GM21423 (cell line): Measurements from ENCODE around the gene GSTM1.
"Not testable (repeated sequence)": the region's sequence is repeated elsewhere in the genome, so short reads cannot be mapped to it uniquely, and the experiment has no call there.

Experiments
- ATAC-seq: cut with Tn5 transposase; IDR thresholded peaks from one replicate; pipeline ENCODE4 v1.9.1; 2021; ENCODE audit warnings: mild to moderate bottlenecking, moderate library complexity; ENCODE audit not compliant: unreplicated experiment

Gene GSTM1

GRCh38 chr1:109695138-109695537 is 7.5 kb downstream of the GSTM1 start:
- ATAC-seq: not testable (repeated sequence)

DNA sequence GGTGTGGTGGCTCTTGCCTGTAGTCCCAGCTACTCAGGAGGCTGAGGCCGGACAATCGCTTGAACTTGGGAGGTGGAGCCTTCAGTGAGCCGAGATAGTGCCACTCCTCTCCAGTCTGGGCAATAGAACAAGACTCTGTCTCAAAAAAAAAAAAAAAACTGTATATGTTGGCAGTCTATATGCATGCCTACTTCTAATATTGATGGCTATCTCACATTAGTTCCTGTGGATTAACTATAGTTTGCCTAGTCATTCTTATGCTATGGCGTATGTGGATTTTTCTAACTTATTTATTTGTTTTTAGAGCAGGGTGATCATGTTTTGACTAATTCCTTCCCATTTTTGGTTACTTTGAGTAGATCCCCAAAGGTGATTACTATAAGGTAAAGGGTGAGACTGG is 9.4 kb downstream of the GSTM1 start:
- no peak for ATAC-seq

DNA sequence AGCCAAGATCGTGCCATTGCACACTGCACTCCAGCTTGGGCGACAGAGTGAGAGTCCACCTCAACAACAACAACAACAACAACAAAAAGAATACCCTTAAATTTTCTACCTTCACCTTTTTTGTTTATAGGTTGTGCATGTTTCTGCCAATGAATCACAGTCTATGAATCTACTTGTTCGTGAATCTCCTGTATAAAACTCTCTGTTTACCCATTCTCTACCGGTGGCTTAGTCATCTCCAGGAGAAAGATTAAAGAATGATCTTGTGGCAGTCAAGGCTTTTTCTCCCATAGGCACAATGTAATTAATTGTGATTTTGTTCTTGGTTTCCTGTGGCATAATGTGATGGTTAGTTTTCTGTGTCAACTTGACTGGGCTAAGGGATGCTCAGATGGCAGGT is 10.2 kb downstream of the GSTM1 start:
- not testable (repeated sequence) for ATAC-seq

- ATAC-seq: not testable (repeated sequence)
Measured at GRCh38 chr1:109702940-109703339, 15.3 kb downstream of the GSTM1 start.

DNA sequence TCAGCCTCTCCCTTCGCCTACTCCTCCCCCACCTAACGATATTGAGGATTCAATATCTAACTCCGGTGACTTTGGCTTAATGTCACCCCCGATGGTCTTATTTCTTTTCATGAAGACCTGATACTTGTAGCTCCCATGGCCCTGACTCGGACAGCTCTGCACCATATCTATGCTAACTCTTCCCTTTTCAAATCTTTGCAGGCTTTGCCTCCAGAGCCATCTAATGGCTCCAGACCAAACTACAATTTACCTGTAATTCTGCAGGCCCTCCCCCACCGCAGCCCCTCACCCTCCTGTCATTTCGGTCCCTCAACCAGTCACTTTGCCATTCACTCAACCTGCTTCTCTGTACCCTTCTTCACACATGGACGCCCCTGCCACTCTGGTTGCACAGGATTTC is 16.6 kb downstream of the GSTM1 start:
- no peak for ATAC-seq

DNA sequence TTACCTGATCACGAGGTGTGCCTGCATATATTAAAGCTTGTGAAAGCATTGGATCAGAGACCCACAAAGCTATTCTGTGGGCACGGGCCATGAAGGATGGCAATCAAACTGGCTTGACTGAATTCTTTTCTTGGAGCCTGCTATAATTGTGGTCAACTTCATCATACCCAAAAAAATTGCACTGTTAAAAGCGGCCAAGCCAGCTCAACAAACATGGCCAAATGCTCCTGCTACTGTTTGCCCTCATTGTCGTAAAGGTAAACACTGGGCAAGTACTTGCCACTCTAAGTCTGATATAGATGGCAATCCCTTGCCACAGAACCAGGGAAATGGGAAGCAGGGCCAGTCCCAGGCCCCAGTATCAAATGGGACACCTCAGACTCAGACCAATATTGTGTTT is 17.8 kb downstream of the GSTM1 start:
- ATAC-seq: no peak

GRCh38 chr1:109708949-109709348 is 21.3 kb downstream of the GSTM1 start:
- ATAC-seq: not testable (repeated sequence)

DNA sequence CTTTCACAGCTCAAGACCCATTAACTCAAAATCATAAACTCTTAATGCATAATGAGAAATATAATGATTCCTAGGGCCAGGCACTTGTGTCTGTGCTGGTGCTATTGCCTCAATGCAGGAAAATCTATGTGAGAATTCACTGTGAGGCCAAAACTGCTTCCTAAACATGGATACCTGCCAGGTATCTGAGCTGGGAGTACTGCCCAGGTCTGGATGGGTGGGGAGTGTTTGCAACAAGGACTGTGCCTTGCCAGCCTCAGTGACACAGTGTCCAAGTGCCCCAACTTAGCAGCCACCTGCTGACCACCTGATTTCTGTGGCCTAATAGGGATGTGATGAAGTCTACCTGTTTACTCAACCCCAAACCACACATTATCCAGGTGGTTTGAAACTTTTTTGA is 22.2 kb downstream of the GSTM1 start:
- ATAC-seq: not testable (repeated sequence)

DNA sequence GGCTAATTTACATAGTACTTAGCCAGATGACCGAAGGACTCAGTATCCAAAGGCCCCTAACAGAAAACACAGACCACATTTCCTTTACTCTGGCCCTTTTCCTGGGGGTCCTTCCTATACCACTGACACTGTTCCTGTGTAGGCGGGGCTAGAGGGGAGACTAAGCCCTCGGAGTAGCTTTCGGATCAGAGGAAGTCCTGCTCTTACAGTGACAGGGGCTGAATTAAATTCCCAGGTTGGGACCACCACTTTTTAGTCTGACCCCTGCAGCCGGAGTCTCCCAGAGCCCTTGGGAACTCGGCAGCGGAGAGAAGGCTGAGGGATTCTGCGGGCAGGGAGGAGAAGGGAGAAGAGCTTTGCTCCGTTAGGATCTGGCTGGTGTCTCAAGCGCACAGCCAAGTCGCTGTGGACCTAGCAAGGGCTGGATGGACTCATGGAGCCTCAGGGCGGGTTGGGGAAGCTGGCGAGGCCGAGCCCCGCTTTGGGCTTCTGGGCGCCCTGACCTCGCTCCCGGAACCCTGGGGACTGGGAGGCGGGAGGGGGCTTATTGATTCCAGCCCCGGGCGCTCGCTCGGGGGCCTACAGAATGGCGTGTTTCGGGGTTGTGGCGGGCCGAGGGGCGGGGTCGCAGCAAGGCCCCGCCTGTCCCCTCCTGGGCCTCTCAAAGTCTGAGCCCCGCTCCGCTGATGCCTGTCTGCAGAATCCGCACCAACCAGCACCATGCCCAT is 24.1 kb downstream of the GSTM1 start, which contains the start of gene GSTM5:
Gene GSTM5, plus strand, starts transcription at position 659 of the 728 bp plus-strand sequence. Its CDS starts 62 bp downstream, at position 721.
- not testable (repeated sequence) for ATAC-seq

- ATAC-seq: no peak
Measured at GRCh38 chr1:109712321-109712864, 24.8 kb downstream of the GSTM1 start.

- ATAC-seq: no peak
Measured at GRCh38 chr1:109713636-109714035, 26.0 kb downstream of the GSTM1 start.

DNA sequence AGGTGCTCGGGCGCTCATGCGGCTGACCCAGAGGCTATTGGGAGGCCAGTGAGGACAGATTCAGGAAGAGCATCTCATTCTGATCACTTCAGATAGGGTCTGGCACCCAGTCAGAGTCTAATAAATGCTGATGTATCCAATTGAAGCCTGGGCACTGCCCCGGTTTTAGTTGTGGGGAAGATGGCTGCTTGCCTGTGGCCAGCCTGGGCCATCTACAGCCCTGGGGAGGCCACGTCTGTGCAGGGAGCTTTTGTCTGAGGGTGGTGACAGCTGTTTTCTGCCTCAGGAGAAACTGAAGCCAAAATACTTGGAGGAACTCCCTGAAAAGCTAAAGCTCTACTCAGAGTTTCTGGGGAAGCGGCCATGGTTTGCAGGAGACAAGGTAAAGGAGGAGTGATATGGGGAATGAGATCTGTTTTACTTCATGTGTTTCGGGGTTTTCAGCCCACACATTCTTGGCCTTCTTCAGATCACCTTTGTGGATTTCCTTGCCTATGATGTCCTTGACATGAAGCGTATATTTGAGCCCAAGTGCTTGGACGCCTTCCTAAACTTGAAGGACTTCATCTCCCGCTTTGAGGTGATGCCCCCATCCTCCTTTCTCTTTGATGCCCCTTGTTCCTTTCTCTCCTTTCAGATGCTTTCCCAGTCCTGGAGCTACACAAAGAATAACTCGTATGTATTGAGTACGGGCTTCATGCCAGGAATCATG is 27.2 kb downstream of the GSTM1 start:
- no peak for ATAC-seq

- no peak for ATAC-seq
Measured at GRCh38 chr1:109716121-109716520, 28.5 kb downstream of the GSTM1 start.

DNA sequence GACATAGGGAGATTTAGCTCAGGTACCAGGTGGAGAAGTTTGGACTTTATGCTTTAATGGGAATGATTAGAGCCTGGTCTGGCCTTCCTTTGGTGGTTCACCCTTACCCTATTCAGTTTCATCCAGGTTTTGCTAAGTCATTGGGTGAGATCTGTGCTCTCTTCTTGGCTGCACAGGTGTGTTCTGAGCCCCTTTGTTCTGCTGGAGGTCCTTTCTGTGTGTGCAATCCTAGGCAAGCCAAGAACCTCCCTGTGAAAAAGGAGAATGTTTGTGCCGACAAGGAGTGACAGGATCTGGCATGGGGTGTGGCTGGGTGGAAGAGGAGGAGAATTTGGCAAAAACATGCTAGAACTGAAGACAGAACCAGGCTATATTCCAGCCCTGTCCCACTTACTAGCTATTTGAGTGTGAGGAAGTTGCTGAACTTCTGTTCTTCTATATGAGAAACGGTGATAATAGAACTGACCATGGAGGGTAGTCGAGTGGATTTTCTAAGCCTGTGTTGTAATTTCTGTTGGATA is 29.0 kb downstream of the GSTM1 start:
- ATAC-seq: no peak

GRCh38 chr1:109717729-109718128 is 30.1 kb downstream of the GSTM1 start:
- no peak for ATAC-seq

- ATAC-seq: no peak
Measured at GRCh38 chr1:109718495-109718894, 30.9 kb downstream of the GSTM1 start.

GRCh38 chr1:109719337-109719837 is 31.8 kb downstream of the GSTM1 start:
- ATAC-seq: no peak

DNA sequence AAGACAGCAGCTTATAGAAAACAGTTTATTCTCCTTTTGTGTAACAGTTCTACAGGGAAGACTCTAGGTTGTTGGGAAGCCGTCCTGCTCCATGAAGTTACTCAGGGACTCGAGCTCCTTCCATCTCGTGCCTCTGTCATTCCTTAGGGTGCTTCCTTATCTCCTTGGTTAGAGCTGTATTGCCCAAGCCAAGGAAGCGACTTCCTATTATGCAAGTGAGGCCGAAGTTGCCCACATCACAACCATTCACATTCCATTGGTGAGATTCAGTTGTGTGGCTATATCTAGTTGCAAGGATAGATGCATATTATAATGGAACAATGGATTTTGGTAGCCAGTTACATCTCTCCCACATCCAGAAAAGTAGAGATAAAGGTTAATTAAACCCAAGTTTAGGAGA is 33.4 kb downstream of the GSTM1 start:
- no peak for ATAC-seq

DNA sequence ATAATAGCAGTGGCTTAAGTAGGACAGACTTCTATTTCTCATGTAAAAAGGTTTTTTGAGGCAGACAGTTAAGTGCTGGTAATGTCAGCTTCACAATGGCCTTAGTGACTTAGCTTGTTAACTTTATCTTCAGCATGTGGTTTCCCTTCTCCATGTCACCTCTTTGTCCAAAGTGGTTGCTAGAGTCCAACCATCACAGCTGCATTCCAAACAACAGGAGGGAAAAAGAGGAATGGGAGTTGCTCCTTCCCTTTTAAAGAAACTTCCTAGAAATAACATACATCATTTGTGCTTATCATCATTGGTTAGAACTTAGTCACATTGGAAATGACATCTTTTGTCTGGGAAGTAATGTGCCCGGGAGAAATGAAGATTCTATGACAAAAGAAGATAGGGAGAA is 34.4 kb downstream of the GSTM1 start:
- no peak for ATAC-seq

GRCh38 chr1:109722908-109723691 is 35.5 kb downstream of the GSTM1 start:
- no peak for ATAC-seq

- ATAC-seq: no peak
Measured at GRCh38 chr1:109724933-109725332, 37.3 kb downstream of the GSTM1 start.
